NT2/D1 (cell line): ENCODE measurements around the gene RPS18.

ENCODE experiments used
- DNase-seq: peaks from one replicate; pipeline ENCODE4 v3.0.0-alpha.2; 2011; ENCODE audit warnings: low read depth, low spot score
- H3K27me3 ChIP-seq: 2 replicates; pipeline ENCODE4 v1.6.0; 2011; ENCODE audit warnings: mild to moderate bottlenecking; ENCODE audit not compliant: insufficient read length, insufficient read depth
- H3K36me3 ChIP-seq: 2 replicates; pipeline ENCODE4 v1.6.1; 2011; ENCODE audit warnings: mild to moderate bottlenecking, low read length, mixed read lengths; ENCODE audit not compliant: insufficient read depth, insufficient read length
- H3K4me1 ChIP-seq: 2 replicates; pipeline ENCODE4 v1.5.1; 2011; ENCODE audit not compliant: insufficient read depth, insufficient read length
- H3K4me3 ChIP-seq: 2 replicates; pipeline ENCODE4 v1.5.1; 2011; ENCODE audit warnings: low read depth; ENCODE audit not compliant: insufficient read length
- H3K9ac ChIP-seq: 2 replicates; pipeline ENCODE4 v1.6.0; 2011; ENCODE audit warnings: low read depth; ENCODE audit not compliant: insufficient read length
- H3K9me3 ChIP-seq: 2 replicates; pipeline ENCODE4 v1.5.1; 2011; ENCODE audit warnings: mild to moderate bottlenecking, low read length; ENCODE audit not compliant: insufficient read depth
- SUZ12 ChIP-seq: IDR thresholded peaks from 2 replicates; pipeline ENCODE4 v1.6.1; 2011; ENCODE audit not compliant: insufficient read length, insufficient read depth; ENCODE audit errors: extremely low read depth
- YY1 ChIP-seq: IDR thresholded peaks from 2 replicates; pipeline ENCODE4 v1.6.1; 2011; ENCODE audit not compliant: insufficient read length, insufficient read depth
- ZNF274 ChIP-seq: IDR thresholded peaks from 2 replicates; pipeline ENCODE4 v1.6.1; 2011; ENCODE audit warnings: mild to moderate bottlenecking, low read depth, low read length

RPS18 gene

GRCh38 chr6:33288141-33288920, 16.5 kb downstream of the RPS18 start:
- no peaks in the 10 kb centered on the region for H3K9me3 ChIP-seq
- peaks cover 77% of the 10 kb centered on the region for H3K36me3 ChIP-seq
- peak overlapping the region; percentile 93 for H3K4me3 ChIP-seq
- peaks cover 2% of the 10 kb centered on the region for H3K4me1 ChIP-seq
- H3K27me3 ChIP-seq = no peaks in the 10 kb centered on the region
- H3K9ac ChIP-seq = peak overlapping the region; percentile 90
- TF ChIP-seq ZNF274 (no peak), YY1 (no peak), SUZ12 (no peak)
- no peak for DNase-seq

- no peak for DNase-seq
- Histone ChIP-seq H3K9me3 (no peaks in the 10 kb centered on the region), H3K4me3 (peak within 1 kb of the TSS; percentile 93), H3K9ac (peak within 1 kb of the TSS; percentile 97), H3K27me3 (no peaks in the 10 kb centered on the region), H3K36me3 (peaks cover 72% of the 10 kb centered on the region), H3K4me1 (peaks cover 2% of the 10 kb centered on the region)
- TF ChIP-seq YY1 (peak; percentile 91), ZNF274 (no peak)
These were observed 17.3 kb downstream of the RPS18 start, which contains the start of the genes PFDN6 and WDR46 for GRCh38 chr6:33288921-33289783. Gene PFDN6 (plus strand): TSS chr6:33289601. CDS start chr6:33289857, 256 bp downstream. Gene WDR46 (minus strand): TSS chr6:33289239. CDS start chr6:33289170, 69 bp downstream.

DNA sequence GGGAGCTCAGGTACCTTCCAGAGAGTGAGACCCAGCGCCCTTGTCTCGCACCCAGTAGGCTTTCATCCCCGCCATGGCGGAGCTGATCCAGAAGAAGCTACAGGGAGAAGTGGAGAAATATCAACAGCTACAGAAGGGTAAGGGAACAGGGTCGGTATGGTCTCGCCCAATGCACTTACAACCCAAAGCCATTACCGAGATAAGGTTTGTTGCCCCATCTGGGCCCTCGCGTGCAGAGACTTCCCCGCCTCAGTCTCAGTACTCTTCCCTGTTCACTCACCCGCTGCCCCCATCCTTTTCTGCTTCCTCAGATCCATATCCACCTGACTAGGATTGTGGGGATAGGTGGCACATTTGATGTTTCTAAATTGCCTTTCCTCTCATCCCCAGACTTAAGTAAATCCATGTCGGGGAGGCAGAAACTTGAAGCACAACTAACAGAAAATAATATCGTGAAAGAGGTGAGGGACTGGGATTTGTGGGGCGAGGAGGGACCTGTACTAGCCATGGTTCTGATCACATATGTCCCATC, 18.0 kb downstream of the RPS18 start:
- Histone ChIP-seq H3K4me1 (peaks cover 2% of the 10 kb centered on the region), H3K4me3 (peak overlapping the region; percentile 93), H3K36me3 (peaks cover 65% of the 10 kb centered on the region), H3K27me3 (no peaks in the 10 kb centered on the region), H3K9ac (peak overlapping the region; percentile 97), H3K9me3 (no peaks in the 10 kb centered on the region)
- TF ChIP-seq YY1 = no peak
- no peak for TF ChIP-seq SUZ12
- TF ChIP-seq ZNF274 = no peak
- DNase-seq = no peak

DNA sequence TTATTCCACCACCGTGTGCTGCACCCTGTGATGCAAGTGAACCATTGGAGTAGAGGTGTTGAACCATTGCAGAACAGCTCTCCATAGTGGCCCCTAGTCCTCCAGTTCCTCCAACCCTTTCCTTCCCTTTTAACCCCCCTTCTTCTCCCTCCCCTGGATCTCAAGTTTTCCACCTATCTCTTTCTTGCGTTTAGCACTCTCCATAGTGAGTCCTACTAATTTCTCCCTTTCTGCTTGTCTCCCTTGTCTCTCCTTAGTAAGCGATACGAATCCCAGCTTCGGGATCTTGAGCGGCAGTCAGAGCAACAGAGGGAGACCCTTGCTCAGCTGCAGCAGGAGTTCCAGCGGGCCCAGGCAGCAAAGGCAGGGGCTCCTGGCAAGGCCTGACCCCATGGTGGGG, 18.6 kb downstream of the RPS18 start:
- Histone ChIP-seq H3K36me3 (peaks cover 60% of the 10 kb centered on the region), H3K4me3 (peak overlapping the region; percentile 93), H3K4me1 (peaks cover 2% of the 10 kb centered on the region), H3K9ac (peak overlapping the region; percentile 97), H3K27me3 (no peaks in the 10 kb centered on the region), H3K9me3 (no peaks in the 10 kb centered on the region)
- DNase-seq = no peak
- TF ChIP-seq SUZ12 (no peak), YY1 (no peak), ZNF274 (no peak)

- Histone ChIP-seq H3K4me3 (no peak overlapping the region), H3K4me1 (peaks cover 4% of the 10 kb centered on the region), H3K36me3 (peaks cover 41% of the 10 kb centered on the region), H3K9me3 (no peaks in the 10 kb centered on the region), H3K9ac (no peak overlapping the region), H3K27me3 (no peaks in the 10 kb centered on the region)
- no peak for DNase-seq
- TF ChIP-seq ZNF274 = no peak
These were observed 21.3 kb downstream of the RPS18 start for GRCh38 chr6:33292996-33293682.

DNA sequence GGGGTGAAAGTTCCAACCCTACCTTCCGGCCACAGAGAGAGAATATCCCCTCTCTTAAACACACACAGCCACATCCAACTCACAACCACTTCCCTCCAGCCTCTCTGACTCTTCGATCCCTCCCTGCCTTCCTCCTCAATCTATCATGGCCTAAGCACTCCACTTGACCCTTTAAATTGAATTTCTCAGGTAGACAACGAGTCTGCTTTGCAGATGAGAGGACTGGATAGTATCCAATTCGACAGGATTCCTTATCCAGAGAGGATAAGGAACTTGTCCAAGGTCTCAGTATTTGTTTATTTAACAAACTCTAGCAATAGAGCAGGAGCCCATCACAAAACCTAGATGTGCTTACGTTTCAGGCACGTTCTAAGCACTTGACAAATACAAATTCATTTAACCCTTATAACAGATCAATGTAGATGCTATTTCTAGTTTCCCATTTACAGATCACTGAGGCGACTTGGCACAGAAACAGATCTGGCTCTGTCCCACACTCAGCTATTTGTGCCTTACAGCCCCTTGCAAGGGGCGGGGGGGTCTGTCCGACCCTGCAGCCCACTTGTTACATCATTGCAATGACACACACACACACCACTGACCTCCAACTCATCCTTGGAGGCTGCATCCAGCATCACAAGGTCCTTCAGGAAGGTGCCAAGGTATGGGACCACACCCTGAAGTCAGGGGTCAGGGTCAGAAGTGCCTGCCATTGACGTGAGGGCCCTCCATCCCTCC, 22.4 kb downstream of the RPS18 start:
- Histone ChIP-seq H3K36me3 (peaks cover 37% of the 10 kb centered on the region), H3K4me1 (peaks cover 4% of the 10 kb centered on the region), H3K4me3 (no peak overlapping the region), H3K9ac (no peak overlapping the region), H3K27me3 (no peaks in the 10 kb centered on the region), H3K9me3 (no peaks in the 10 kb centered on the region)
- no peak for DNase-seq
- TF ChIP-seq ZNF274 (no peak), YY1 (no peak), SUZ12 (no peak)
